HG02571 (cell line): ENCODE data around the gene SERF2.
"Not testable (repeated sequence)": the region's sequence is repeated elsewhere in the genome, so short reads cannot be mapped to it uniquely, and the experiment has no call there.

Experiments used
- ATAC-seq: cut with Tn5 transposase; IDR thresholded peaks from one replicate; pipeline ENCODE4 v1.9.1; 2021; ENCODE audit warnings: mild to moderate bottlenecking, moderate library complexity; ENCODE audit not compliant: unreplicated experiment

SERF2 gene

GRCh38 chr15:43826508-43827341, 34.6 kb downstream of the SERF2 start, which contains the start of gene WDR76:
Gene WDR76 (plus strand): TSS chr15:43827002. CDS start chr15:43827033, 31 bp downstream.
- peak; percentile 59 for ATAC-seq

- ATAC-seq, result no peak
These were observed 36.0 kb downstream of the SERF2 start for GRCh38 chr15:43828061-43828657.

DNA sequence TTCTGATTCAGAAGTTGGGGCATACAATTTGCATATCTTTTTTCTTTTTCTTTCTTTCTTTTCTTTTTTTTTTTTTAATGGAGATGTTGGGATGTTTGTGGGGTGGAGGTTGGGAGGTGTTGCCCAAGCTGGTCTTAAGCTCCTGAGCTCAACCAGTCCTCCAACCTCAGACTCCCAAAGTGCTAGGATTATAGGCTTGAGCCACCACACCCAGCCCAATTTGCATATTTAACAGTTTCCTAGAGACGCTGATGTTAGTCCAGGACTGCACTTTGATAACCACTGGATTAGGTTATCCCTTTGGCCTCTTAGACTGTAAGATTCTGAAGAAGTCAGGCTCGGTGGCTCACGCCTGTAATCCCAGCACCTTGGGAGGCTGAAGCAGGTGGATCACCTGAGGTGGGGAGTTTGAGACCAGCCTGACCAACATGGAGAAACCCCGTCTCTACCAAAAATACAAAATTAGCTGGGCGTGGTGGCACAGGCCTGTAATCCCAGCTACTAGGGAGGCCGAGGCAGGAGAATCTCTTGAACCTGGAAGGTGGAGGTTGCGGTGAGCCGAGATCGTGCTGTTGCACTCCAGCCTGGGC, 37.9 kb downstream of the SERF2 start:
- ATAC-seq, result not testable (repeated sequence)

DNA sequence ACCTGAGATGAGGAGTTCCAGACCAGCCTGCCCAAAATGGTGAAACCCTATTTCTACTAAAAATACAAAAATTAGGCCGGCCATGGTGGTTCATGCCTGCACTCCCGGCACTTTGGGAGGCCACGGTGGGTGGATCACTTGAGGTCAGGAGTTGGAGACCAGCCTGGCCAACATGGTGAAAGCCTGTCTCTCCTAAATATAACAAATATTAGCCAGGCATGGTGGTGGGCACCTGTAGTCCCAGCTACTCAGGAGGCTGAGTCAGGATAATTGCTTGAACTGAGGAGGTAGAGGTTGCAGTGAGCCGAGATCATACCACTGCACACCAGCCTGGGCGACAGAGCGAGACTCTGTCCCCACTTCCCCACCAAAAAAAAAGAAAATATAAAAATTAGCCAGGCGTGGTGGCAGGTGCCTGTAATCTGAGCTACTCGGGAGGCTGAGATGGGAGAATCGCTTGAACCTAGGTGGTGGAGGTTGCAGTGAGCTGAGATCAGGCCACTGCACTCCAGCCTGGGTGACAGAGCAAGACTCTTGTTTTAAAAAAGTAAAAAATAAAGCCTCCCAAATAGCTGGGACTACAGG, 38.7 kb downstream of the SERF2 start:
- not testable (repeated sequence) for ATAC-seq

GRCh38 chr15:43831519-43832052, 39.5 kb downstream of the SERF2 start:
- ATAC-seq, result not testable (repeated sequence)

- not testable (repeated sequence) for ATAC-seq
These were observed 40.4 kb downstream of the SERF2 start for GRCh38 chr15:43832485-43832884.

DNA sequence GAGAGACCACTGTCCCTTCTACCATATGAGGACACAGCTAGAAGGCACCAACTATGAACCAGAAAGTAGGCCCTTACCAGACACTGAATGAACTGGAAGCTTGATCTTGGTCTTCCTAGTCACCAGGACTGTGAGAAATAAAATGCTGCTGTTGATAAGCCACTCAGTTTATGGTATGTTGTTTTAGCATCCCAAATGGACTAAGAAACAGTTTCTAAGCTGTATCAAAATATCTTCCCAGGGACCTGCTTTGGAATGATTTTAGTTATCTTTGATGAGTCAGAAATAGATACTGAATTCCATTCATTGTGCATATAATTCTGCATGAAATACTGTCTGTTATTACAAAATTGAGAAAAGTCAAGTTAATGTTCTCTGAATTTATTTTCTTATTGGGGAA, 53.3 kb downstream of the SERF2 start:
- ATAC-seq, result no peak
